Type B pancreatic cell (in vitro differentiated cells): ENCODE measurements around the gene TRMT11. TPM values are rescaled to one million over a fixed set of nuclear protein-coding genes. Genes with fewer than 3 reads are reported as not detected.

Source experiments
- DNase-seq: peaks from one replicate; pipeline ENCODE4 v3.0.0; 2021; ENCODE audit warnings: mixed read lengths; ENCODE audit not compliant: unreplicated experiment; ENCODE audit errors: extremely low spot score
- H3K27ac Mint-ChIP-seq: 2 replicates; pipeline ENCODE4 v1.8.0; 2021; ENCODE audit warnings: mild to moderate bottlenecking, mixed read lengths
- H3K27me3 Mint-ChIP-seq: 2 replicates; pipeline ENCODE4 v1.8.0; 2021; ENCODE audit warnings: mixed read lengths
- H3K36me3 Mint-ChIP-seq: 2 replicates; pipeline ENCODE4 v1.8.0; 2021; ENCODE audit warnings: mixed read lengths
- H3K4me1 Mint-ChIP-seq: one replicate; pipeline ENCODE4 v1.8.0; 2021; ENCODE audit warnings: mixed read lengths; ENCODE audit not compliant: unreplicated experiment
- H3K4me3 Mint-ChIP-seq: 2 replicates; pipeline ENCODE4 v1.8.0; 2021; ENCODE audit warnings: mild to moderate bottlenecking, mixed read lengths
- H3K9me3 Mint-ChIP-seq: 2 replicates; pipeline ENCODE4 v1.8.0; 2021; ENCODE audit warnings: mixed read lengths
- CTCF ChIP-seq: fragments of 200-600 bp; sonication (generic); conservative IDR thresholded peaks from 2 replicates; pipeline ENCODE4 v1.5.0; 2021; ENCODE audit warnings: antibody characterized with exemption, mild to moderate bottlenecking
- total RNA-seq: library from RNA; stranded (reverse); gene quantifications from 2 replicates; pipeline ENCODE4 v1.2.1, GENCODE V29; 2021; ENCODE audit warnings: low replicate concordance

TRMT11 gene
- total RNA-seq, 1 donor from 2014 or later, result 22.3 TPM

GRCh38 chr6:125953502-125953875 is 32.9 kb upstream of the TRMT11 start:
- Mint-ChIP-seq H3K4me3 (no peak overlapping the region), H3K27me3 (peaks cover 2% of the 10 kb centered on the region), H3K4me1 (no peaks in the 10 kb centered on the region), H3K36me3 (no peaks in the 10 kb centered on the region), H3K9me3 (no peaks in the 10 kb centered on the region), H3K27ac (no peak overlapping the region)
- TF ChIP-seq CTCF, result no peak
- DNase-seq, result no peak

- no peaks in the 10 kb centered on the region for H3K9me3 Mint-ChIP-seq
- no peaks in the 10 kb centered on the region for H3K4me1 Mint-ChIP-seq
- peak overlapping the region; percentile 23 for H3K27ac Mint-ChIP-seq
- DNase-seq, result no peak
- no peak for TF ChIP-seq CTCF
- peaks cover 2% of the 10 kb centered on the region for H3K27me3 Mint-ChIP-seq
- peak overlapping the region; percentile 48 for H3K4me3 Mint-ChIP-seq
- H3K36me3 Mint-ChIP-seq, result no peaks in the 10 kb centered on the region
Observed at GRCh38 chr6:125954735-125955339, 31.5 kb upstream of the TRMT11 start.

- Mint-ChIP-seq H3K27me3 (peaks cover 2% of the 10 kb centered on the region), H3K4me3 (no peak overlapping the region), H3K4me1 (no peaks in the 10 kb centered on the region), H3K36me3 (no peaks in the 10 kb centered on the region), H3K9me3 (no peaks in the 10 kb centered on the region), H3K27ac (peak overlapping the region; percentile 77)
- no peak for DNase-seq
- no peak for TF ChIP-seq CTCF
Observed at GRCh38 chr6:125955973-125956372, 30.4 kb upstream of the TRMT11 start.

- Mint-ChIP-seq H3K27me3 (peaks cover under 1% of the 10 kb centered on the region), H3K9me3 (no peaks in the 10 kb centered on the region), H3K36me3 (no peaks in the 10 kb centered on the region), H3K4me3 (no peak within 1 kb of the TSS), H3K4me1 (no peaks in the 10 kb centered on the region), H3K27ac (peak within 1 kb of the TSS; percentile 77)
- TF ChIP-seq CTCF, result peak; percentile 100
- peak; percentile 99 for DNase-seq
Observed at GRCh38 chr6:125956506-125957390, 29.6 kb upstream of the TRMT11 start, which contains the start of gene HINT3. Gene HINT3, plus strand, starts transcription at chr6:125956770. Its CDS starts 208 bp downstream, at chr6:125956978.

GRCh38 chr6:125957391-125957693 is 29.0 kb upstream of the TRMT11 start:
- H3K27ac Mint-ChIP-seq, result no peak overlapping the region
- no peak for TF ChIP-seq CTCF

More at GRCh38 chr6:125957391-125957693, 29.0 kb upstream of the TRMT11 start:
- Mint-ChIP-seq H3K36me3 (no peaks in the 10 kb centered on the region), H3K27me3 (no peaks in the 10 kb centered on the region), H3K9me3 (no peaks in the 10 kb centered on the region), H3K4me3 (no peak overlapping the region), H3K4me1 (no peaks in the 10 kb centered on the region)
- DNase-seq, result no peak
